Endodermal cell (in vitro differentiated cells): ENCODE data around the gene ARHGAP42. TPM values are rescaled to one million over a fixed set of nuclear protein-coding genes. Genes with fewer than 3 reads are reported as not detected.

ENCODE experiments used
- DNase-seq: peaks from one replicate; pipeline ENCODE4 v3.0.0-alpha.2; 2017
- H3K27ac ChIP-seq: 2 replicates; pipeline ENCODE4 v1.5.1; 2013; ENCODE audit warnings: mild to moderate bottlenecking, low read depth, low read length, moderate library complexity
- H3K27me3 ChIP-seq: 2 replicates; pipeline ENCODE4 v1.6.1; 2013; ENCODE audit warnings: mild to moderate bottlenecking, low read length, moderate library complexity; ENCODE audit not compliant: insufficient read depth, control insufficient read depth, poor library complexity, severe bottlenecking
- H3K36me3 ChIP-seq: 2 replicates; pipeline ENCODE4 v1.7.0; 2013; ENCODE audit warnings: mild to moderate bottlenecking, low read length, moderate library complexity; ENCODE audit not compliant: control insufficient read depth, insufficient read depth
- H3K4me1 ChIP-seq: one replicate; pipeline ENCODE4 v1.7.0; 2013; ENCODE audit warnings: low read length; ENCODE audit not compliant: control insufficient read depth, insufficient read depth
- H3K4me3 ChIP-seq: 2 replicates; pipeline ENCODE4 v1.5.1; 2013; ENCODE audit warnings: mild to moderate bottlenecking, low read length, moderate library complexity
- H3K9ac ChIP-seq: 2 replicates; pipeline ENCODE4 v1.6.1; 2013; ENCODE audit warnings: mild to moderate bottlenecking, low read length, moderate library complexity; ENCODE audit not compliant: poor library complexity, severe bottlenecking; ENCODE audit errors: extremely low read depth
- H3K9me3 ChIP-seq: 2 replicates; pipeline ENCODE4 v1.6.1; 2013; ENCODE audit warnings: mild to moderate bottlenecking, low read length, moderate library complexity; ENCODE audit not compliant: control insufficient read depth
- H3K27ac Mint-ChIP-seq: 2 replicates; pipeline ENCODE4 v1.8.0; 2020; ENCODE audit warnings: mixed read lengths
- H3K27me3 Mint-ChIP-seq: 2 replicates; pipeline ENCODE4 v1.8.0; 2021; ENCODE audit warnings: mild to moderate bottlenecking, mixed read lengths; ENCODE audit not compliant: insufficient read depth
- H3K36me3 Mint-ChIP-seq: 2 replicates; pipeline ENCODE4 v1.8.0; 2020; ENCODE audit warnings: low read depth, mixed read lengths
- H3K4me1 Mint-ChIP-seq: 2 replicates; pipeline ENCODE4 v1.8.0; 2020; ENCODE audit warnings: mixed read lengths
- H3K4me3 Mint-ChIP-seq: 2 replicates; pipeline ENCODE4 v1.8.0; 2020; ENCODE audit warnings: mild to moderate bottlenecking, moderate library complexity, mixed read lengths
- H3K9me3 Mint-ChIP-seq: 2 replicates; pipeline ENCODE4 v1.8.0; 2020; ENCODE audit warnings: mild to moderate bottlenecking, mixed read lengths
- WGBS, 2 experiments: methylation state at CpG; one replicate each; pipeline versions ENCODE4 v1.1.5 to v1.1.7; 2013; ENCODE audit warnings: missing lambda C conversion rate in 2 of 2, mixed read lengths in 1 of 2; ENCODE audit not compliant: insufficient coverage in 1 of 2, insufficient read length in 1 of 2; 5-methylcytosine and 5-hydroxymethylcytosine counted together
- total RNA-seq, 2 donors: library from RNA; stranded (reverse); fragmentation: NEBNext Ultra II Directional in 1 of 2; extraction: Animal tissue kit (Norgen Biotek cat#: 25700) in 1 of 2; gene quantifications; 2 replicates in 1 of 2; 3 replicates in 1 of 2; pipeline ENCODE4 v1.2.1, GENCODE V29; 2021
- TF ChIP-seq, protein P1 (sequence below): fragments of 200-600 bp; sonication (generic); conservative IDR thresholded peaks from 2 replicates; pipeline ENCODE4 v1.5.0; 2021; ENCODE audit warnings: antibody characterized with exemption, mild to moderate bottlenecking

The ARHGAP42 gene
- total RNA-seq, 2 donors from 2014 or later: 164 to 176 TPM

DNA sequence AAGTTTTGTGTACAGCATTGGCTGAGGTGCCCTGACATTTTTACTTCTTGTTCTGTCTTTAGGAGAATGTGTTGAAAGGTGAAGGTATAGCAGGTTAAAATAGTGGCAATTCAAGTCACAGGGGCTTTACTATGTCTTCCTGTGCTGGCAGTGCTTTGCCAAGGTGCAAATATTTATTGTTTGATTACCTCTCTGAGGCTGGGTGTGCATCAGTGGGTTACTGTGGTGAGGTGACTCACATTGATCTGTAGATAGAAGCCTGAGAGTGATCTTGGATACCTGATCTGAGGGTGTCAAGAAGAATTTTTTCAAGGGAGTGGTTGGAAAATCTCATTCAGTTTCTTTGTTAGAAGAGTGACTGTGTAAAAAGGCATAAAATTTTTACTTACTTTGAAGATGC, 90.0 kb downstream of the ARHGAP42 start:
- Histone ChIP-seq H3K27me3 (no peaks in the 10 kb centered on the region), H3K4me3 (no peak overlapping the region), H3K27ac (no peak overlapping the region), H3K36me3 (peaks cover 44% of the 10 kb centered on the region), H3K9me3 (no peaks in the 10 kb centered on the region), H3K9ac (no peak overlapping the region), H3K4me1 (peaks cover 12% of the 10 kb centered on the region)
- H3K27me3 Mint-ChIP-seq: no peaks in the 10 kb centered on the region
- TF ChIP-seq, protein P1, sequence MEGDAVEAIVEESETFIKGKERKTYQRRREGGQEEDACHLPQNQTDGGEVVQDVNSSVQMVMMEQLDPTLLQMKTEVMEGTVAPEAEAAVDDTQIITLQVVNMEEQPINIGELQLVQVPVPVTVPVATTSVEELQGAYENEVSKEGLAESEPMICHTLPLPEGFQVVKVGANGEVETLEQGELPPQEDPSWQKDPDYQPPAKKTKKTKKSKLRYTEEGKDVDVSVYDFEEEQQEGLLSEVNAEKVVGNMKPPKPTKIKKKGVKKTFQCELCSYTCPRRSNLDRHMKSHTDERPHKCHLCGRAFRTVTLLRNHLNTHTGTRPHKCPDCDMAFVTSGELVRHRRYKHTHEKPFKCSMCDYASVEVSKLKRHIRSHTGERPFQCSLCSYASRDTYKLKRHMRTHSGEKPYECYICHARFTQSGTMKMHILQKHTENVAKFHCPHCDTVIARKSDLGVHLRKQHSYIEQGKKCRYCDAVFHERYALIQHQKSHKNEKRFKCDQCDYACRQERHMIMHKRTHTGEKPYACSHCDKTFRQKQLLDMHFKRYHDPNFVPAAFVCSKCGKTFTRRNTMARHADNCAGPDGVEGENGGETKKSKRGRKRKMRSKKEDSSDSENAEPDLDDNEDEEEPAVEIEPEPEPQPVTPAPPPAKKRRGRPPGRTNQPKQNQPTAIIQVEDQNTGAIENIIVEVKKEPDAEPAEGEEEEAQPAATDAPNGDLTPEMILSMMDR: no peak
- DNase-seq: no peak
- H3K4me3 Mint-ChIP-seq: peak overlapping the region; percentile 11
- peaks cover 52% of the 10 kb centered on the region for H3K36me3 Mint-ChIP-seq
- H3K27ac Mint-ChIP-seq: peak overlapping the region; percentile 47
- H3K9me3 Mint-ChIP-seq: no peaks in the 10 kb centered on the region
- H3K4me1 Mint-ChIP-seq: peaks cover 43% of the 10 kb centered on the region

- Histone ChIP-seq H3K4me1 (peaks cover 12% of the 10 kb centered on the region), H3K27me3 (no peaks in the 10 kb centered on the region), H3K9ac (no peak overlapping the region), H3K9me3 (no peaks in the 10 kb centered on the region), H3K27ac (no peak overlapping the region), H3K36me3 (peaks cover 40% of the 10 kb centered on the region), H3K4me3 (no peak overlapping the region)
- Mint-ChIP-seq H3K27ac (peak overlapping the region; percentile 35), H3K36me3 (peaks cover 52% of the 10 kb centered on the region), H3K9me3 (no peaks in the 10 kb centered on the region), H3K4me1 (peaks cover 41% of the 10 kb centered on the region), H3K27me3 (no peaks in the 10 kb centered on the region), H3K4me3 (no peak overlapping the region)
- WGBS, 2 experiments: 92 to 93% methylated on average over 2 of the region's 2 CpGs
- TF ChIP-seq, protein P1: no peak
- no peak for DNase-seq
Measured at GRCh38 chr11:100777736-100778135, 90.6 kb downstream of the ARHGAP42 start.

DNA sequence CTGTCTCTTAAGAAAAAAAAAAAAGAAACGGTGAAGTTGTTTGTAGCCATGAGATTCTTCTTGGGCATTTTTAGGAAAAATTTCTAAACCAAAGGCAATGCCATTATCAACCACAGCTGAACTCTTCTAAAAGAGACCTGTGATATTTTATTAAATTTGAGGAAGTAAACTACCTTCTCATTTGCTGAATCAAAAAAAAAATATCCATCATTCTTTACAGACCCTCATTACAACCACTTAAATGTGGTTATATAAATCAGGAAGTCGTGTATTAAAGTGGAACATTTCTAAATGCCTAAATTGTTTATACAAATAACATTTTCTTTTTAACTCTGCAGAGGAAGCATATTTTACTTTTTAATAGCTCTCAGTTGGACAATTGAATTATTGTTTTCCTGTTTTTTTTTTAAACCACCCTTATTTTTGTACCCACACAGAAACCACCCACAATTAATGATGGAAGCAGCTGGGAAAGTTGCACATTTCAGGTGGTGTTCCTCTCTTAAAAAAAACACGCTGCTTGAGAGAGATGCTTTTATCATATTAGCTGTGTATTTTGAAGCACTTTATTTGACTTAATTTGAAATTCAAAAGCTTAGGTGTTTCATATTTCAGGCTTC, 91.2 kb downstream of the ARHGAP42 start:
- Histone ChIP-seq H3K27ac (no peak overlapping the region), H3K9ac (no peak overlapping the region), H3K27me3 (no peaks in the 10 kb centered on the region), H3K4me3 (no peak overlapping the region), H3K36me3 (peaks cover 40% of the 10 kb centered on the region), H3K9me3 (no peaks in the 10 kb centered on the region), H3K4me1 (peaks cover 10% of the 10 kb centered on the region)
- TF ChIP-seq, protein P1: no peak
- no peak overlapping the region for H3K4me3 Mint-ChIP-seq
- peaks cover 50% of the 10 kb centered on the region for H3K36me3 Mint-ChIP-seq
- H3K9me3 Mint-ChIP-seq: no peaks in the 10 kb centered on the region
- H3K4me1 Mint-ChIP-seq: peaks cover 38% of the 10 kb centered on the region
- H3K27ac Mint-ChIP-seq: peak overlapping the region; percentile 35
- no peaks in the 10 kb centered on the region for H3K27me3 Mint-ChIP-seq
- WGBS, 2 experiments: 100% methylated on average over 2 of the region's 3 CpGs; no CpG with 5 or more reads in 1 of the 2 experiments
- DNase-seq: no peak
